Myocyte (in vitro differentiated cells): ENCODE measurements around the gene POP4. TPM values are rescaled to one million over a fixed set of nuclear protein-coding genes. Genes with fewer than 3 reads are reported as not detected.

ENCODE experiments used
- DNase-seq: peaks from one replicate; pipeline ENCODE4 v3.0.0-alpha.2; 2012; ENCODE audit warnings: low read depth
- total RNA-seq: library from RNA; depleted of rRNA; stranded (reverse); fragments of >200 nt; gene quantifications from 2 replicates; pipeline ENCODE4 v1.2.3, GENCODE V29; 2014

Gene POP4
- total RNA-seq, 1 donor from 2014 or later = 67.9 TPM

GRCh38 chr19:29576761-29577648 is 29.1 kb upstream of the POP4 start:
- DNase-seq = no peak

GRCh38 chr19:29577649-29577963 is 28.5 kb upstream of the POP4 start:
- no peak for DNase-seq

- no peak for DNase-seq
Observed at GRCh38 chr19:29578349-29578748, 27.7 kb upstream of the POP4 start.

- DNase-seq = no peak
Observed at GRCh38 chr19:29579308-29579910, 26.7 kb upstream of the POP4 start.

GRCh38 chr19:29581398-29581797 is 24.7 kb upstream of the POP4 start:
- no peak for DNase-seq

GRCh38 chr19:29583196-29583999 is 22.7 kb upstream of the POP4 start:
- DNase-seq = peak; percentile 28

GRCh38 chr19:29586401-29586800 is 19.7 kb upstream of the POP4 start:
- peak; percentile 62 for DNase-seq

GRCh38 chr19:29587059-29587458 is 19.0 kb upstream of the POP4 start:
- DNase-seq = peak; percentile 36

GRCh38 chr19:29587518-29587986 is 18.5 kb upstream of the POP4 start:
- DNase-seq = peak; percentile 80

- no peak for DNase-seq
Observed at GRCh38 chr19:29588095-29588494, 18.0 kb upstream of the POP4 start.

GRCh38 chr19:29590278-29590677 is 15.8 kb upstream of the POP4 start:
- DNase-seq = no peak

- DNase-seq = no peak
Observed at GRCh38 chr19:29591670-29592069, 14.4 kb upstream of the POP4 start.

- DNase-seq = no peak
Observed at GRCh38 chr19:29593869-29594268, 12.2 kb upstream of the POP4 start.

GRCh38 chr19:29596080-29596727 is 9.9 kb upstream of the POP4 start:
- DNase-seq = no peak

GRCh38 chr19:29596885-29597525 is 9.1 kb upstream of the POP4 start:
- DNase-seq = peak; percentile 77

- no peak for DNase-seq
Observed at GRCh38 chr19:29598036-29598435, 8.0 kb upstream of the POP4 start.

- no peak for DNase-seq
Observed at GRCh38 chr19:29598496-29598895, 7.6 kb upstream of the POP4 start.

- no peak for DNase-seq
Observed at GRCh38 chr19:29603308-29603707, 2.8 kb upstream of the POP4 start.

GRCh38 chr19:29606420-29606747 is 301 bp downstream of the POP4 start:
- no peak for DNase-seq

GRCh38 chr19:29609636-29610035 is 3.6 kb downstream of the POP4 start:
- DNase-seq = no peak

- DNase-seq = no peak
Observed at GRCh38 chr19:29610213-29610573, 4.1 kb downstream of the POP4 start.
